GM19463 (cell line): ENCODE measurements around the gene SMO.
"Not testable (repeated sequence)": the region's sequence is repeated elsewhere in the genome, so short reads cannot be mapped to it uniquely, and the experiment has no call there.

Experiments used
- ATAC-seq: cut with Tn5 transposase; IDR thresholded peaks from one replicate; pipeline ENCODE4 v1.9.1; 2021; ENCODE audit warnings: mild to moderate bottlenecking, moderate library complexity; ENCODE audit not compliant: unreplicated experiment

SMO gene

DNA sequence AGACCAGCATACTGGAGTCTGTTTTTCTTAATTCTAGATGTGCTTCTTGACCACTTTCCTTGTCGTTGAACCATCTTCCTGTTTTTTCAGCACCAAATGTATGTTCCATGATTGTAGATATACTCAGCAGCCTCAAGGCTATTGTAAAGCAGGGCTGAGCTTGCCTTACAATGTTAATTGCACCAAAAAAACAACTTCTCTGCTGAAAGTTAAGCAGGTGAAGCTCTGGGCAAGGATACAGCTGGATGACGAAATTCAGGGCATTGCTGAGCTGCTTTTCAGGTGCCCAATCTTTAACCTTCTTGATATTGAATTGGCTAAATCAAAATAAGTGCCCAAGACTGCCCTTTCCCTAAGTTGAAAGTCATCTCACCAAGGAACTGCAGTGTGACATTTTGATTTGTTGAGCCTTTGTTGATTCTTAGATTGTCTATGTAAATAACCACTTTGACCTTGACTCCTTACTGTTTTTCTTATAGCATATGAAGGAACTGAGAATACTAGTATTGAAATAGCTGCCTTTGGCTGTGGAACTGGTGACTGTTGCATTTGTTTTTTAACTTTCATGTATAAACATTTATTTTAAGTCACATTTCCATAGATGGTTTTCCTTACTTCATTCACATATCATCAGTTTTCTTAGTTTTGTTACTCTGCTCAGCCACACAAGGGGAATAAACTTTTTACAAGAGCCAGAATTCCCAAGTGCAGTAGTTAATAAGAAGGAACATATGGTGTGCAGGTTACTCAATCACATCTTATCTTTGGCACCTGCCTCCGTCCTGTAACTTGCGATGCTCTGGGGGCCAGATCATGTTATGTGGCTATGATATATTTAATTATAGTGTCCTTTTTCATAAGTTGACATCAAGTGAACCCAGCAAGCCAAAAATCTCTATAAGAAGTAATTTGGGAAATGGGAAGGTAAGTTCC lies 39.5 kb downstream of the SMO start:
- no peak for ATAC-seq

- ATAC-seq = no peak
These were observed 40.2 kb downstream of the SMO start for GRCh38 chr7:129228633-129229032.

DNA sequence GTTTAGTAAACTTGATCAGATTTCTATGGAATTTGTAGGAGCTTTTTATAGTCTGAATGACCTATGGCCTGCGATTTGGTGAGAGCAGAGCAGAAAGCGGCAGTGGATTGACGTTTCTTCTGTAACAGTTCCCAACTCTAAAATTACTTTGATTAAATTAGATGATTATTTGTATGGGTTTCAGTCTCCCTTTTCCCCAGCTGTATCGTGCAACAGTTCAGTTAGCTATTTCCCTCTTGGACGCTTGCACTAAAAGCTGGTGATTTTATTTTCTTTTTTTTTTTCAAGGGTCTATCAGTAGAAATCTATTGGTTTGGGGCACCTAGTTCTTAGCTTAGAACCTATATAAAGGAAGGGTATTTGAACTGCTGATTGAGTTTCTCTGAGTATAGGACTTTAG lies 43.2 kb downstream of the SMO start:
- no peak for ATAC-seq

- no peak for ATAC-seq
These were observed 50.1 kb downstream of the SMO start for GRCh38 chr7:129238546-129238945.

DNA sequence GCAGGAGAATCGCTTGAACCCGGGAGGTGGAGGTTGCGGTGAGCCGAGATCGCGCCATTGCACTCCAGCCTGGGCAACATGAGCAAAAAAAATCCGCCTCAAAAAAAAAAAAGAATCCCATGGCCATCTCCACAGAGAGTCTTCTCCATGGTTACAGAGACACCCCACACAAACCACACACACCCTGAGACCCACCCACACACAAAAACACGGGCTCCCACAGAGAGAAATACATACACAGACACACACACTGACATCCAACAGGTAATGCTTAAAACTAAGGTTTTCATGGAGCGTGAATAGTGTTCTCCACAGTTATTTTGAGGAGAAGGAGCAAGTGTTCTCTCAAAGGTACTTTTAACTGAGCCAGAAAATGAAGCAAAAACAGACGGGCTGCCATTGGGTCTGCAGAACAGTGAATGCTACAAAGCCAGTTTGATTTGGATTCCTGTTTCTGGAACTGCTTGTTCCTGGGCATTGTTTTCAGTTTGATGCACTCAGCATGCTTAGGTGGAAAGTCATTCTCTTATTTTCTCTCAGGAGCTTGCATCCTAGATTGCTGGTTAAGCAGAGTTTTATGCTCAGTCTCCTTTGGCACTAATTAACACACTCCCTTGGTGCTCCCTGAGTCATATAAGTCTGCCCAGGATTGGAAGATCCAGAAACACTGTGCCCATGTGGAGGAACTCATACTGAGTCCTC lies 51.8 kb downstream of the SMO start:
- no peak for ATAC-seq

DNA sequence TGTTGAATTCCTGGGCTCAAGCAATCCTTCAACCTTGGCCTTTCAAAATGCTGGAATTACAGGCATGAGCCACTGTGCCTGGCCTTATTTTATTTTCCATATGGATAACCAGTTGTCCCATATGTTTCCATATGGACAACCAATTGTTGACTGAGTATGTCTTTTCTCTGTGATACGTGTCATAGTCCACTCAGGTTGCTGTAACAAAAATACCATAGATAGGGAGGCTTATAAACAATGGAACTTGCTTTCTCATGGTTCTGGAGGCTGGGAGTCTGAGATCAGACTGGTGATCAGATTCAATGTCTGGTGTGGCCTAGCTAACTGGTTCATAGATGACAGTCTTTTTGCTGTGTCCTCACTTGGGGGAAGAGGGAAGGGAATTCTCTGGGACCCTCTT lies 55.8 kb downstream of the SMO start:
- ATAC-seq = no peak

- no peak for ATAC-seq
These were observed 57.1 kb downstream of the SMO start for GRCh38 chr7:129245533-129245932.

DNA sequence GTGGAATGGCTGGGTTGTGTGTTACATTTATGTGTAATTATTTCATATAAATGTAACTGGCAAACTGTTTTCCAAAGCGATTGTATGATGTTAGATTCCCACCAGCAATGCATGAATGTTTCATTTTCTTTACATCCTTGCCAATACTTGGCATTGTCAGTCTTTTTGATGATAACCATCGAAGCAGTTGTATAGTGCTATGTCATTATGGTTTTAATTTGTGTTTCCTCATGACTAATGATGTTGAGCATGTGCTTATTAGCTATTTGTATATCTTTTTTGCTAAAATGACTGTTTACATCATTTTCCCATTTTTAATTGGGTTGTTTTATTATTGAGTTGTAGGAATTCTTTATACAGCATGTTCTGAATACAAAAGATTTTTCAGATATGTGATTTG lies 58.7 kb downstream of the SMO start:
- ATAC-seq = no peak

DNA sequence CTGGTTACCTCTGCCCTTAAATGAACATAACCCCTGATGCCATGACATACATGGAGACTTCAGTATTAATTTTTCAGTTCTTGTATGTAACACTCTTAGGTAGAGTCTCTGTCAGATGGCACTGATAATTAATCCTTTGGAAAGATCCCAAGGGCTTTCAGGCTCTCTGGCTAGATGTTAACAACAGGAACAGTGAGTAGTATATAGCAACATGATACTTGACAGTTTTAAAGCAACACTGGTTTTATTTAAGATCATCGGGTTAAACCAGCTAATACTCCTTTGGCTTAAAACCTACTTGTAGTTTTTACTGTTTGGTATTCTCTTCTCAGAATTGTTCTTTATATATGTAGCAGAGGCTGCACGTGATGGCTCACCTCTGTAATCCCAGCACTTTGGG lies 63.7 kb downstream of the SMO start:
- no peak for ATAC-seq

DNA sequence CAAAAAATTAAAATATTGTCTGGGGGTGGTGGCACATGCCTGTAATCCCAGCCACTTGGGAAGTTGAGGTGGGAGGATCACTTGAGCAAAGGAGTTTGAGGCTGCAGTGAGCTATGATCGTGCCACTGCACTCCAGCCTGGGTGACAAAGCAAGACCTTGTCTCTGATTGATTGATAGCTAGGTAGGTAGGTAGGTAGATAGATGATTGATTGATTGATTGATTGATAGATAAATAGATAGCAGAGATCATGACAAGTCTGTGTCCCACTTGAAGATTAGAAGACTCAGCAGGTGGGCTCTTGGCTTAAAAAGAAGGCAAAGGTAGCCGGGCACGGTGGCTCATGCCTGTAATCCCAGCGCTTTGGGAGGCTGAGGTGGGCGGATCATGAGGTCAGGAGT lies 64.2 kb downstream of the SMO start:
- ATAC-seq = not testable (repeated sequence)

- ATAC-seq = no peak
These were observed 67.4 kb downstream of the SMO start for GRCh38 chr7:129255800-129256199.

DNA sequence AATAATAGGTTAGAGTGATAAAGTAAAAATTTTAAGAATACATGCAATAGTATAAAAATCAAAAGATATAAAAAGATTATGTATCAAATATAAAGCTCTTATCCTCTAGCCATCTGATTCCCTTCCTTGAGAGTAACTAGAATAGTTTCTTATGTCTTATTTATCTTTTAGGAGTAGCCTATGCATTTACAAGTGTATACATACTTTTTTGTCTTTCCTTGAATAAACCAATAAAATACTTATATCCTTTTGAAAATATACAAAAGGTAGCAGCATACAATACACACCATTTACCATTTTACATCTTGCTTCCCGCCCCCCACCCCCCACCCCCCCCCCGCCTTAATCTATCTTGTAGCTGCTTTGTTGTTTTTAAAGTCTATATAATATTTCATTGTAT lies 67.8 kb downstream of the SMO start:
- no peak for ATAC-seq

- ATAC-seq = no peak
These were observed 68.7 kb downstream of the SMO start for GRCh38 chr7:129257168-129257567.

GRCh38 chr7:129258649-129259389 lies 70.4 kb downstream of the SMO start:
- ATAC-seq = no peak

GRCh38 chr7:129262324-129262723 lies 73.9 kb downstream of the SMO start:
- no peak for ATAC-seq
